Keratinocyte (primary cell): ENCODE measurements around the gene MAP3K3.

ENCODE experiments used
- EZH2 ChIP-seq: IDR thresholded peaks from one replicate; pipeline ENCODE4 v1.6.1; 2012; ENCODE audit warnings: inconsistent platforms, mild to moderate bottlenecking, low read length, moderate library complexity
- TF ChIP-seq, protein P1 (sequence below), 3 experiments: IDR thresholded peaks in 1 of 3; conservative IDR thresholded peaks in 1 of 3; optimal IDR thresholded peaks in 1 of 3; 2 replicates in 2 of 3; 3 replicates in 1 of 3; pipeline versions ENCODE3 to v1.5.1; 2011; ENCODE audit warnings: low read length in 3 of 3, mild to moderate bottlenecking in 3 of 3, moderate library complexity in 2 of 3, control low read depth in 1 of 3, inconsistent platforms in 1 of 3; ENCODE audit not compliant: insufficient read depth in 2 of 3; ENCODE audit errors: extremely low read depth in 1 of 3

DNA sequence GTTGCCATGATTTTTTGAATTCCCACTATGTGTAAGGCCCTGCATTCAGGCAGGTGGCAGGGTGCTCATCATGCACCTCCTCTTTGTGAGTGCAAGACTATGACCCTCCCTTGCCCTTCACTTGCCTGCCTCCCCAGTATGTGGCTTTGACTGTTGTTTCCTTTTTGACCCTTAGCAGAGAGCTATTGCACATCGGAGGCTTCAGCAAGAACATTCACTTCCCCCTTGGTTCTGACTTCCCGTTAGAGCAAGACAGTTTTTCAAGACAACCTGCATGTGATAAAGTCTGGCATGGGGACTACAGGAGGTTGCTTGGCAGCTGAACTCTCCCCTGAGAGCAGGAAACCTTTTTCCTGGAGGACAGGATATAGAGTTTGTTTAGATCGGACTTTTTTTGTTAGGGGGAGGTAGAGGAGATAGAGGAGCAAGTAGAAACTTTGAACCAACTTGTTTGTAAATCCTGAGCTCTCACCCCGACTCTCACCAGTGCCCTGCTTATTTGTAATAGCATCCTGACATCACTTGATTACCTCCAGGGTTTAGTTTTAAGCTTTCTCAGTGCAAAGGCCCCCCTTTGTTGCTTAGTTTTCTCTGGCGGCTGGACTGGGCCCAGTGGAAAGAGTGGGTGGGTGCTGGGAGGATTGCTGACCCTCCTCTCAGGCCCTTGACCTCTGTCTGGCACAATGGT lies 43.5 kb downstream of the MAP3K3 start:
- TF ChIP-seq, protein P1, sequence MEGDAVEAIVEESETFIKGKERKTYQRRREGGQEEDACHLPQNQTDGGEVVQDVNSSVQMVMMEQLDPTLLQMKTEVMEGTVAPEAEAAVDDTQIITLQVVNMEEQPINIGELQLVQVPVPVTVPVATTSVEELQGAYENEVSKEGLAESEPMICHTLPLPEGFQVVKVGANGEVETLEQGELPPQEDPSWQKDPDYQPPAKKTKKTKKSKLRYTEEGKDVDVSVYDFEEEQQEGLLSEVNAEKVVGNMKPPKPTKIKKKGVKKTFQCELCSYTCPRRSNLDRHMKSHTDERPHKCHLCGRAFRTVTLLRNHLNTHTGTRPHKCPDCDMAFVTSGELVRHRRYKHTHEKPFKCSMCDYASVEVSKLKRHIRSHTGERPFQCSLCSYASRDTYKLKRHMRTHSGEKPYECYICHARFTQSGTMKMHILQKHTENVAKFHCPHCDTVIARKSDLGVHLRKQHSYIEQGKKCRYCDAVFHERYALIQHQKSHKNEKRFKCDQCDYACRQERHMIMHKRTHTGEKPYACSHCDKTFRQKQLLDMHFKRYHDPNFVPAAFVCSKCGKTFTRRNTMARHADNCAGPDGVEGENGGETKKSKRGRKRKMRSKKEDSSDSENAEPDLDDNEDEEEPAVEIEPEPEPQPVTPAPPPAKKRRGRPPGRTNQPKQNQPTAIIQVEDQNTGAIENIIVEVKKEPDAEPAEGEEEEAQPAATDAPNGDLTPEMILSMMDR (optimal IDR thresholded peaks at IDR 0.05 in 1 of 3, IDR thresholded peaks at IDR 0.05 in 1 of 3, conservative IDR thresholded peaks at IDR 0.05 in 1 of 3; ENCODE audit: extremely low read depth in 1 of 3, insufficient read depth in 2 of 3, low read length in 3 of 3), result no peak
- no peak for TF ChIP-seq EZH2
